GM18907 (cell line): ENCODE results near the gene ACCSL.

Source experiments
- ATAC-seq: cut with Tn5 transposase; IDR thresholded peaks from one replicate; pipeline ENCODE4 v1.9.1; 2021; ENCODE audit warnings: mild to moderate bottlenecking, moderate library complexity; ENCODE audit not compliant: unreplicated experiment

Gene ACCSL

DNA sequence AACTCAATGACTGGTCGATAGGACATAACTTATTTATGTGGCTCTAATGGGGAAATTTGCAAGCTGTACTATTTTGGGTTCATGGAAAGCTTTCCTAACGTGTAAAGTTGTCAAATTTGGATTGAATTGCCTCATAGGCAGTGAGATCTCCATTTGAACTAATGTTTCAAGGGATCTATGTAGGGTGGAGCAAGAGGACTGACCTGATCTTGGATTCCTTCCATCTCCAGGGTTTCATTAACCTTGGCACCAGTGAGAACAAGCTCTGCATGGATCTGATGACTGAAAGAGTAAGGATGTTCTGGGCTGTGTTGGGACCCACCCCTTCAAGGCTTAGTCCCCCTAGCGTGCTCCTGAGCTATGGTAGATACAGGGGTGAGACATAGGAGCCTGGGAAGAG is 2.1 kb downstream of the ACCSL start:
- no peak for ATAC-seq

DNA sequence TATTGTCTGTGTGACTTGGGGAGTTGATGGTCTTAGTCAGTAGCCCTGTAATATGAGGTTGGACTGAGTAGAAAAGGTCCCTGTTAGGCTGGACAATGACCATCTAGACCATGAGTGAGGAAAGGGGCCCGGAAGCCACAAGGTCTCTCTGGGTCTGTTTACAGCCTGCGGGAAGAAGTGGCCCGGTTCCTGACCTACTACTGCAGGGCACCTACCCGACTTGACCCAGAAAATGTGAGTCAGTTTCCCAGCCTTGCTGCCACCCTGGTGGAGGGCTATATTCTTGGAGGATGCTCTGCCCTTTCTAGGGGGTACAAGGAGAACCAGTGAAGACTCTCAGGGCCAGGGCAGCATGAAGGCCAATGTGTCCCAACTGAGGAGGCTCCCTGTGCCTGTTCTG is 3.4 kb downstream of the ACCSL start:
- no peak for ATAC-seq

DNA sequence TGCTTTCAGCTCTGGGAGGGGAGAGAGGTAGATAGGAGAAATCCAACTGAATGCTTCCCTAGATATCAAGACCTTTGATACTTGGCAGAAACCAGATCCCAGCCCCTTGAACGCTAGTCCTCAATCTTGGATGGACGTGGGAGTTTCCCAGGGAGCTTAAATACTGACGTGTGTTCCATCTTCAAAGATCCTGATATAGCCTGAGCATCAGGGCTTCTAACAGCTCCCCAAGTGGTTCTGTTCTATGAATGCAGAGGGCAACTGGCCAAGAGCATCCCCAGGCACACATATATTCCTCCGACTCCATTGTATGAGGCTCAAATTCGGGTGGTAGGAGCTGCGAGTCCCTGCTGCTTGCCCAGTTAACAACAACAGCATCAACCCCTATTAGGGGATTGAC is 9.6 kb downstream of the ACCSL start:
- no peak for ATAC-seq

DNA sequence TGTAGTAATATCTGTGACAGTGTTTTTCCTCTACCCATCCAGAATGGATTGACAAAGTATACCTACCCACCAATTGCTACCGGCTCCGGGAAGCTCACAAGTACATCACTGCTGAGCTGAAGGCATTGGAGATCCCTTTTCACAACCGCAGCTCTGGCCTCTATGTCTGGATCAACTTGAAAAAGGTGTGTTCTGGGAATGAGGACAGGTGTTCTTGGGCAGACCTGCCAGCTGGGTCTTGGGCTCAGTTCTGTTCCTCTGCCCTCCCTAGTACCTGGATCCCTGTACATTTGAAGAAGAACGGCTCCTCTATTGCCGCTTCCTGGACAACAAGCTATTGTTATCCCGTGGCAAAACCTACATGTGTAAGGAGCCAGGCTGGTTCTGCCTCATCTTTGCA is 10.5 kb downstream of the ACCSL start:
- ATAC-seq: no peak

DNA sequence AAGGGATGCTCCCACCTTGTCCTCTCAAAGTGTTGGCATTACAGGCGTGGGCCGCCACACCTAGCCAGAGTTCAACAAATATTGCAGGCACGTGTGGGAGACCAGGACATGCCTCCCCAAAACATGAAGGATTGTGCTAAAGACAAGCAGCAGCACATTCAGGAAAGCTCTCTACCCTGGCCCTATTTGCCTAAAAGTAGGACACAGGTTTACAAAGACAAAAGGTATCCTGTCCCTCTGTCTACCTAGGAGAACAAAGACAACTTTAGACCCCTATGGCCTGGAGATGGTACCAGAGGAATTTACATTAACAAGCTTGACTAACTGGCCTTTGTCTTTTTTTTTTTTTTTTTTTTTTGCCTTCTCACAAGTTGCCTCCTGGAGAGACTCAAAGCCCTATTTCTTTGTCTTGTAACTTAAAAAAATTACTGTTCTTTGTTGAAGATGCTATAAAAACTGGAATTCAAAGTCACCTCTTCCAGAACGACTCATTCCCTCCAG is 17.4 kb downstream of the ACCSL start:
- no peak for ATAC-seq

- peak; percentile 98 for ATAC-seq
Observed at GRCh38 chr11:44065841-44066731, 18.3 kb downstream of the ACCSL start, which contains the start of gene ACCS. TSS of gene ACCS (plus strand) at chr11:44066270. CDS start at chr11:44067628, 1,358 bp downstream.

DNA sequence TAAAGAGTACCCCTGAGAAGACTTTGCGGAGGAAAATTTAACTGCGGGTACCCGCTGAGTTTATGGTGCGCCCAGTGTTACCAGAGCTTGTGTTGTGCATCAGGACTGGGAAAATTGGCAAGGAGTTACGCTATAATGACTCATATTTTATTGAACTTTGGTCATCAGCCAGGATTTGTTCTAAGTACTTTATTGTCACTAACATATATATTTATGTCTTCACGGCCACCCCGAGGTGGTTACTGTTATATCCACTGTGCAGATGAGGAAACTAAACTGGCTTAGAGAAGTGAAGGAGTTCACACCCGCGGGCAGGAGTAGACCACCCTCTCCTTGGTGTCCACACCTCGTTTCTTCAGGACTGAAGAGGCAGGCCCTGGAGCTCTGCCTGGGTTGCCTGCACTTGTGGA is 19.0 kb downstream of the ACCSL start:
- no peak for ATAC-seq

DNA sequence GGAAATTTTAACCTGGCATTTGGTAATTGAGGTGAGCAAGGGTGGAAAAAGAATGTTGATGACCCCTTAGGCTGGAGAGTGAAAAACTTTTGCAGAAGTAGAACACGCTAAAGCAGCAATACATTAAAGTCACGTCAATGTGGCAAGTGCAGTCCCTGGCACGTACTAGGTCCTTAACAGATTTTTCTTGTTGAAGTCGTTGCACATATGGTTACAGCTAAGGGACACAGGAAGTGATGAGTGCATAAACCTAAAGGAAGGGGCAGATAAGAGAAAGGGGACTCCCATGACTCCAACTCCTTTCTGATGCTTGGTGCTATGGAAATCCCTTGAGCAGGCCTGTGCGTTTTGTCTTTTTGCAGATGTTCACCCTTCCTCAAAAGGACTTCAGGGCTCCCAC is 19.5 kb downstream of the ACCSL start:
- ATAC-seq: no peak

DNA sequence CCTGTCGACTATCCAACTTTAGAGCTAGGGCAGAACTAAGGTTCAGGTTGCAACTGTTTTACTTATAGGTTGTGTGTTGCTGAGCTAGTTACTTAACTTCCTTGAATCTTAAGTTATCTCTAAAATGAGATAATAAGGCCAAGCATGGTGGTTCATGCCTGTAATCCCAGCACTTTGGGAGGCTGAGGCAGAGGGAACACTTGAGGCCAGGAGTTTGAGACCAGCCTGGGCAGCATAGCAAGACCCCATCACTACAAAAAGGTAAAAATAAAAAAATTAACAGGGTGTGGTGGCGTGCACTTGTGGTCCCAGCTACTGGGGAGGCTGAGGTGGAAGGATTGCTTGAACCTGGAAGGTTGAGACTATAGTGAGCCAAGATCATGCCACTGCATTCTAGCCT is 20.4 kb downstream of the ACCSL start:
- ATAC-seq: no peak

- no peak for ATAC-seq
Observed at GRCh38 chr11:44071157-44071556, 23.4 kb downstream of the ACCSL start.

DNA sequence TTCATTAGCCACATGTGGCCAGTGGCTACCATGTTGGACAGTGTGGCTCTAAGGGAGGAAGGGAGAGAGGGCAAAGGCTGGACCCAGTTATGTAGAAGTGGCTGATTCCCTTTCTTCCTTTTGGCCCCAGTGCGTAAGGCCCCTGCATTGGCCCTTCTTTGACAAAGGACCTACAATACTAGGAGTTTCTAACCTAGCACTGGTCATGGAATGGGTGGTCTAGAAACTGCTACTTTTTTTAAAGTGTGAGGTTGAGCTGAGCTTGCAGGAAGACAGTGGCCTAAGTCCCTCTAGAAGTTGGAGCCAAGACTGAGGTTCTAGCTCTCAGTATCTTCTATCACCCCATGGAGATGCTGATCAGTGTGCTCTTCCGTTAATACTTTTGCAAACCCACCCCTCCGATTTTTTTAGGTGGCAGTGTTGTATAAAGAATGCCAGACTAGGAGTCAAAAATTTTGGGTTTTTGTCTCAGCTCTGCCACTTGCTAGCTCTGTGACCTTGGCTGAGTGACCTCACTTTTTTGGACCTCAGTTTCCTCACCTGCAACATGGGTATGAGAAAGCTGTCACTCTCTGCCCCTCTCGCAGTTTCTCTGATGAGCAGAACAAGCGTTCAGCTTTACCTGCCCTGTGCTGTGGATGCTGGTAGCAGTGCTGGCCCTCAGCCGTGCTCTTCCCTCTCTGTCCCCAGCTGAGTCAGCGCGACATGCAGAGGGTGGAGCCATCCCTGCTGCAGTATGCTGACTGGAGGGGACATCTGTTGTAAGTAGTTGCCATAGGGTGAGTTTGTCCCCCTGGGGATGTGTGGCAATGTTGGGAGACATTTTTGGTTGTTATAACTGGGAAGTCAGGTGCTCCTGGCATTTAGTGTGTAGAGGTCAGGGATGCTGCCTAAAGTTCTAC is 25.2 kb downstream of the ACCSL start:
- no peak for ATAC-seq

GRCh38 chr11:44078794-44079193 is 31.0 kb downstream of the ACCSL start:
- ATAC-seq: no peak

- ATAC-seq: no peak
Observed at GRCh38 chr11:44079376-44079775, 31.6 kb downstream of the ACCSL start.

DNA sequence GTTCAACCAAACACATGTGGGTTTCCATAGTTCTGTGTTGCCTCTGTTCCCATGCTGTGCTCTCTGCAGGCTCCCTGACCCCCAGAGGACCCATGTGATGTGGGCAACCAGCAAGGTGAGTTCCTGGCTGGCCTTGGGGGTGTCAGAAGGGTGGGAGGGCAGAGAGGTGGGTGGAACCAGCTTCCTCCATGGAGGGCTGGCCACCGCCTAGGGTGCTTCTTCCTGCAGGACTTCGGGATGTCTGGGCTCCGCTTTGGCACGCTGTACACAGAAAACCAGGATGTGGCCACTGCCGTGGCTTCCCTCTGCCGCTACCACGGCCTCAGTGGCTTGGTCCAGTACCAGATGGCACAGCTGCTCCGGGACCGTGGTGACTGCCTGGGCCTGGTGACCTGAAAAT is 33.2 kb downstream of the ACCSL start:
- ATAC-seq: no peak

DNA sequence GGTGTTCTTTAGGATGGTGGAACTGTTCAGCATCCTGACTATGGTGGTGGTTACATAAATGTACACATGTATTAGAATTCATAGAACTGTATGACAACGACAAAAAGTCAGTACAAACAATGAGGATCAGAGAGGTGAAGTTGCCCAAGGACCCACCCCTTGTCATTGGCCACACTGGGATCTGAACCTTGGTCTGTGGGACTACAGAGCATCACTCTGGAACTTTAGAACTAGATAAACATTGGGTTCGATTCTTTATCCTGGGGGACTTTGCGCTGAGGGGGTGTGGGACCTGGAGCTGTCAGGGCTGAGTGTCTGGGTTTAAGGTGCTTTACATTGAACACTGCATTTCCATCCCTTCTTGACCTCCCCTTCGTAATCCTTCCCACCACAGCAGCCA is 34.9 kb downstream of the ACCSL start:
- ATAC-seq: no peak

GRCh38 chr11:44083433-44083832 is 35.7 kb downstream of the ACCSL start:
- ATAC-seq: no peak

DNA sequence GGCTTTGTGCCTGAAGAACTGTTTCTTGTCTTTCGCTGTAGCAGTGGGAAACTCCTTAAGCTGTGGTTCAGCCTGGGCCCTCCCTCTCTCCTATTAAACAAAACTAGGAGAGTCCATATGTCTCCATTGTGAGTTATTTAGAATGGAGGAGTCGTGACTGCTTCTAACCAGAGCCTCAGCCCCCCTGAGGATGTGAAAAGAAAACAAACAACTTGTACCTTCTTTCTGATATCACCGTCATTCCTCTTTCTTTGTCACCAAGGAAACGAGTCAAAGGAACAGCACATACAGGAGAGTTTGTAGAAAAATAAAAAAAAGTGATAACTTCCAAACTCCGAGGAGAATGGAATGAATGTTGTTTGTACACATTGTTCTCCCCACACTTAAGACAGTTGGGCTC is 36.1 kb downstream of the ACCSL start:
- no peak for ATAC-seq

- no peak for ATAC-seq
Observed at GRCh38 chr11:44085330-44085729, 37.5 kb downstream of the ACCSL start.

DNA sequence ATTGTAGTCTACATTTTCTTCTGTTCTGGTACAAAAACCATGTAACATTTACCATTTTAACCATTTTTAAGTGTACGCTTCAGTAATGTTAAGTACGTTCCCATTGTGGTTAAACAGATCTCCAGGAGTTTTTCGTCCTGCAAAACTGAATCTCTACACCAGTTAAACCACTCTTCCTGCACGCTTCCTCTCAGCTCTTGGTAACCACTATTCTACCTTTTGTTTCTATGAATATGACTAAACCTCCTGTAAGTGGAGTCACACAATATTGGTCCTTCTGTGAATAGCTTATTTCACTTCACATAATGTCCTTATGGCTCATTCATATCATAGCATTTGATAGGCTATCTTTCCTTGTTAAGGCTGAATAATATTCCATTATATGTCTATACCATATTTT is 40.6 kb downstream of the ACCSL start:
- ATAC-seq: no peak

DNA sequence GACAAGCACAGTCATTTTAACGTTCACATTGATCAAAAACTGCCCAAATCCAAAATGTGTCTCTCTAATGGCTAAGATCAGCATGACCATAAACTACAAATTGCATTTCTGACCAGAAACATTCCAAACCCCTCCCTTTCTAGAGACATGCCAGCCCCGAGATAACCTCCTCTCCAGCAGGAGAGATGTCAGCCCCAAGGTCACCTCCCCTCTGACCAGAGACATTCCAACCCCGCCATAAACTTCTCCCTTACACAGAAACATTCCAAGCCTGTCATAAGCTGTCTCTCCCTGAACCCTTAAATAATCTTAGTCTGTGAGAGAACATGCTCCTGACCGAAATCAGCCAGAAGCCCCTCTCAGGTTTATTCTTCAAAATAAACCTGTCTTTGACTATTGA is 41.1 kb downstream of the ACCSL start:
- no peak for ATAC-seq

- no peak for ATAC-seq
Observed at GRCh38 chr11:44090539-44090938, 42.8 kb downstream of the ACCSL start.
